ENCODE measurements around the gene SNCG. TPM values are rescaled to one million over a fixed set of nuclear protein-coding genes. Genes with fewer than 3 reads are reported as not detected.
A peak's percentile ranks its signal among the peaks of the same experiment; 100 is the strongest.
"Not testable (repeated sequence)": the region's sequence is repeated elsewhere in the genome, so short reads cannot be mapped to it uniquely, and the experiment has no call there.

The SNCG gene
- total and polyA plus RNA-seq, 2 of the 8 experiments (the other 6 are each of a cell fraction or from before 2014, with no cell fraction given): 4.4 to 12.2 TPM

DNA sequence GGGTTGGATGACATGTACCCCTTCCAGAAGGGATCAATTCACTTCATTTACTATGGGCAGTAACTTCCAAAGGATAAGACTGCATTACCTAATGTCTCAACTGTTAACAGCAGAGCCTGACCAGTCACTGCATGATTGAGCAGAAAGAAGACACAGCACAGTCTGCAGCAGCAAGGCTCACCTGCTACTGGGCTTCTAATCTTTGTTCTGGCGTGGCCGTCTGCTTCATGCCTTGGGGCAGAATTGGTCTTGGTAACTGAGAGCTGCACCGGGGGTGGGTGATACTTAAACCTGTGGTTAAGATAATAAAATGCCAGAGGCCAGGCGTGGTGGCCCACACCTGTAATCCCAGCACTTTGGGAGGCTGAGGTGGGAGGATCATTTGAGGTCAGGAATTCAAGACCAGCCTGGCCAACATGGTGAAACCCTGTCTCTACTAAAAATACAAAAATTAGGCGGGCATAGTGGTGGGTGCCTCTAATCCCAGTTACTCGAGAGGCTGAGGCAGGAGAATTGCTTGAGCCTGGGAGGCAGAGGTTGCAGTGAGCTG is 24.2 kb upstream of the SNCG start:
- not testable (repeated sequence) for H3K14ac ChIP-seq (ENCODE audit: insufficient read length); H2AK5ac ChIP-seq (ENCODE audit: low read depth, low read length); H3K56ac ChIP-seq (replicated peaks; ENCODE audit: insufficient read length, low read depth, low read length); H3K4ac ChIP-seq (replicated peaks; ENCODE audit: insufficient read length, low read depth, low read length); H3K4me1 ChIP-seq (replicated peaks in 1 of 4; ENCODE audit: control insufficient read depth in 3 of 4, insufficient read depth in 4 of 4, low read length in 3 of 4); H3K23me2 ChIP-seq (ENCODE audit: low read depth, low read length); H4K20me1 ChIP-seq (replicated peaks in 1 of 2; ENCODE audit: control insufficient read depth in 1 of 2, insufficient read depth in 2 of 2, low read length in 2 of 2); H4K8ac ChIP-seq (ENCODE audit: extremely low read depth, insufficient read depth, low read length); H3K27me3 ChIP-seq (replicated peaks in 1 of 4; ENCODE audit: control insufficient read depth in 3 of 4, extremely low read depth in 1 of 4, insufficient read depth in 3 of 4, low read length in 3 of 4); H2BK5ac ChIP-seq (ENCODE audit: low read depth, low read length); H2AFZ ChIP-seq (ENCODE audit: low read length); H2BK15ac ChIP-seq (ENCODE audit: low read length); H3K18ac ChIP-seq (ENCODE audit: extremely low read depth, low read length); H2BK12ac ChIP-seq (ENCODE audit: low read depth, low read length); H3K79me2 ChIP-seq (ENCODE audit: control insufficient read depth in 1 of 2, insufficient read depth in 2 of 2, low read length in 2 of 2); H4K5ac ChIP-seq (ENCODE audit: insufficient read length, low read depth, low read length); FAIRE-seq; H4K91ac ChIP-seq (replicated peaks; ENCODE audit: insufficient read length, low read length); H3K9ac ChIP-seq (replicated peaks in 1 of 4; ENCODE audit: extremely low read depth in 1 of 4, low read depth in 3 of 4, low read length in 3 of 4); H2BK120ac ChIP-seq (replicated peaks; ENCODE audit: low read depth, low read length); H3K27ac ChIP-seq (ENCODE audit: low read depth, low read length); DNase-seq (ENCODE audit: low read depth in 1 of 2, low spot score in 2 of 2); H3K79me1 ChIP-seq (ENCODE audit: low read depth, low read length); H3K4me3 ChIP-seq (ENCODE audit: extremely low read depth in 1 of 4, insufficient read depth in 2 of 4, low read depth in 3 of 4, low read length in 4 of 4); H3K4me2 ChIP-seq (ENCODE audit: insufficient read depth in 1 of 2, low read depth in 2 of 2, low read length in 2 of 2); H2BK20ac ChIP-seq (ENCODE audit: low read length); H3K23ac ChIP-seq (ENCODE audit: insufficient read length); H3K9me3 ChIP-seq (ENCODE audit: insufficient read depth in 2 of 2, low read depth in 1 of 2, low read length in 1 of 2)
- H3K36me3 ChIP-seq (ENCODE audit: control insufficient read depth in 2 of 4, insufficient read depth in 4 of 4, low read length in 3 of 4): peaks cover 0 to 23% (median 8%) of the 10 kb centered on the region in 4 experiments; a peak in 6 of 8 replicates
- peak in 1 of 2 experiments; percentile 8; a peak in 1 of 3 replicates for TF ChIP-seq POLR2A (IDR thresholded peaks at IDR 0.05; ENCODE audit: control extremely low read depth in 1 of 2, low read depth in 2 of 2, low read length in 2 of 2)
- 83% methylated on average over 6 of the region's 6 CpGs; no CpG with 5 or more reads in 1 of the 2 experiments for WGBS, 2 experiments (ENCODE audit: extremely low coverage in 1 of 2, insufficient coverage in 1 of 2, insufficient read length in 1 of 2, insufficient replicate concordance in 2 of 2, low coverage in 1 of 2, low lambda C conversion rate in 2 of 2, missing lambda C conversion rate in 1 of 2)
- CTCF ChIA-PET (ENCODE audit: partially characterized antibody): interaction anchor here (0.8 to 26.4 kb wide), 7 partner anchors 9 to 248 kb away, joined by 3 to 975 read pairs (median 3); partner anchors contain the start of genes ADIRF, MMRN2 and SNCG
- POLR2A ChIA-PET (ENCODE audit: partially characterized antibody): interaction anchor here (0.8 to 1.0 kb wide), 2 partner anchors 8 to 263 kb away, joined by 3 to 5 read pairs; no protein-coding TSS in a partner anchor

Data from H1 (cell line).